Activated CD4-positive, alpha-beta T cell treated with anti-CD3 and anti-CD28 coated beads for 24 hours (primary cell): ENCODE results near the gene MYZAP.
"Not testable (repeated sequence)": the region's sequence is repeated elsewhere in the genome, so short reads cannot be mapped to it uniquely, and the experiment has no call there.

Experiments used
- DNase-seq, 2 donors: peaks; one replicate each; pipeline ENCODE4 v3.0.0-alpha.2; 2020; ENCODE audit warnings: low read depth in 2 of 2

The MYZAP gene

DNA sequence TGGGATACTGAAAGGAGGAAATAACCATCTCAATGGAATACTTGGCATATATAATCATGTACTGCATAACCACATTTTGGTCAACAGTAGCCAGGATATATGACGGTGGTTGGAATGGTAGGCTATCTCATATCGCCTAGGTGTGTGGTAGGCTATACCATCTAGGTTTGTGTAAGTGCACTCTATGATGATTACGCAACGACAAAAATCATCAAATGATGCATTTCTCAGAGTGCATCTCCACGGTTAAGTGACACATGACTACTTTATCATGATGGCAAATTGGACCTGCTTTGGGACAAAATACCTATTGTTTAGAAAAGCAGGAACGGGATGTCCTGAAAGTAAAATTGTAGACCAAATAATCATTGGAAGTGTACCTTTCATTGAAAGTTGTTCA, 2.8 kb downstream of the MYZAP start:
- no peak for DNase-seq

DNA sequence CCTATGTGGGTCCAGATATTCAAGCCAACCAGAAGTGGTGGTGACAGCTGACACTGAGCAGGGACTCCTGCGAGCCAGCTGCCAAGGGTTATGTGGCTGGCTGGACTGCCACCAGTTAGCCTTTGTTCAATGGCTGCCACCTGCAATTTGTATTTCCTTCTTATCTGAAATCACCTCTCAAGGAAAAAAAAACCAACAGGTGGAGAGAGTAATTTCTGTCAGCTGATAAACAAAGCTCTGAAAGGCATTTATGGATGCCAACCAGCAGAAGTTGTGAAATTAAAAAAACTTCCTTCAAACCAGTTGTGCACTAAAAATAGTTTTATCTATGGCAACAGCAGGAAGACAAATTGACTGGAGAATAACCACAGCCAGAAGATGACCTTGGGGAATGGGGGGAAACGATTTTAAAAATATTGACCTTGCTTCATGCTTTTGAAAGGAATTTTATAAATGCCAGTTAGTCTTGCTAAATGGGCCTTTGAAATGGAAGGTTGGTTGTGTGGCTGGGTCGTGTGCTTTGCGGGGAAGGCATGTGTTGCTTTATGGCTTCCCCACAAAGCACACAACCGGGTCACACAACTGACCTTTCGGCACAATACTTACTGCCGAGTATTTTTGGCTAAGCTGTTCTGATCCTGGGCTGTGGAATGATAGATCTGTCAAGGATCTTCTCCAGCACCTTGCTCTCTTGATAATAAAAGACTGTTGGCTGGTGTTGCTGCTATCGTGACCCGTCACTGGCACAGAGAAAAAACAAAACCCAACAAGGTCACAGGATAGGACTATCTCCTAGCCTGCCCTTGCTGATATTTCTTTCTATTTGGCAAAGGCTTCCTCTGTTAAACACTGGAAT, 3.5 kb downstream of the MYZAP start:
- no peak for DNase-seq

DNA sequence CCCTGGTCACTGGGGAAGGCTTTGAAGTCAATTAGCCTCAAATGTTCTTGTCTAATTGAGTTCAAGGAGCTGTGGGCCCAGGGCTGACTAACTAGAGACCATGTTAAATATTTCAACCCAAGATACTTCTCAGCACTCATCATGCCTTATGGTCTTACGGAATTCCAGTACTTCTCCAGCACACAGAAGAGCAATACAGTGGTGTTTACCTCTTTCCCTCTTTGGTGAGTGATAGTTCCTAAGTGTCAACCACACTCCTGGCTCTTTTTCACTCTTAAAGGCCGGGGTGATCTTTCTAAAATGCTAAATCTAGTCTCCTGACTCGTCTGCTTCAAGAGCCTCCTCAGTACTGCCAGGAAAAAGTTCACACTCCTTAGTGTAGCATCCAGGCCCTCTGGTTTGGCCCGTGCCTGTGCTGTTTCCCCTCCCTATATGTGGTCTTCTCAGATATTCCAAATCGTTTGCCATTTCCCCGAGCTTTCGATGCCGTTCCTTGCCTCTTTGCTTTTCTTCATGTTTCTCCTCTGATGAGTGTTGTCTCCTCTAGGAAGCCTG, 4.7 kb downstream of the MYZAP start:
- DNase-seq: no peak

DNA sequence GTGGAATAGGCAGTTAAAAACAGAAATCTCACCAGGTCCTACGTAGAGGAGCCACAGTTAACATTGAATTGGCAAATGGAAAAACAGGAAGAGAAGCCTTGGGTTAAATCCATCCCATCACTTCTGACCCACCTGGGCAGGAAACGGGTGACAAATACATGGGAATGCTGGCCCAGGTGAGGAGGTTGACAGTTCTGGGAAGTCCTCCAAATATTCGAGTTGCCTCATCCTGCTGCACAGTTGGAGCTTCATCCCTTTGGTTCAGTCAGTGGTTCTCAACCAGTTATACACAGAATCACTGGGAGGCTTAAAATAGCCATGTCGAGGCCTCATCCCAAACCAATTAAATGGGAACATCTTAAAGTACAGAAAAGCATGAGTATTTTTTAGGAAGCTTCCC, 5.3 kb downstream of the MYZAP start:
- DNase-seq: no peak

DNA sequence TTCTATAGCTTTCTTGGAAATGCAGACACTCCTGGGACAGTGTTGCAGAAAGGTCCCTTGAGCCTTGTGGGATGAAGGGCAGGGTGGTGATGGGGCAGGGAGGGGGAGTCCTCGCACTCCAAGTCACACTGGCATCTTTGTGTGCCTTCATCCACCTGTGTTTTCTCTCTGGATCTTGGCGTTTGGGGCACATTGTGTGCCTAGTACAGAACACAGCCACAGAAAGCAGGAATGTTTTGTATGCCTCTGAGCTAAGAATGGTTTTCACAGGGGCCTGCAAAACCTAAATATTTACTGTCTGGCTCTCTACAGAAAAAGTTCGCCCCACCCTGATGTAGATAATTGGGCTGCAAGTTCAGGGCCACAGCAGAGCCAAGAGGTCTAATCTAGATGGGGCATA, 5.7 kb downstream of the MYZAP start:
- DNase-seq: no peak

DNA sequence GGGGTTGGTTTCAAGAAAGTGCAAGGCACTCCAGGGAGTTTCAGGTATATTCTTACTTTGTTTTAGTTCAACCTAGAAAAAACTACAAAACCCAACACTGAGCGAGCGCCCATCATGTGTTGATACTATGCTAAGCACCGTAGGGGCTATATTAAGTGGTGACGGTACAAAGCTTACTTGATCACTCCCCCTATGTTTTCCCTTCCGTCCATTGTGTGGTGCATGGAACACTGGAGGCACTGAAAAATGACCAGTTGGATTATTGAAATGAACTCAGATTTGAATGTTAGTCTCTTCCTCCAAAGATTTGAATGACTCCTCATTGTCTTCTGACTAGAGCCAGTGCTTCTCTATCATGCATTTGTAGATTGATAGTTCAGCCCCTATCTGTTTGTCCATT, 6.6 kb downstream of the MYZAP start:
- no peak for DNase-seq

DNA sequence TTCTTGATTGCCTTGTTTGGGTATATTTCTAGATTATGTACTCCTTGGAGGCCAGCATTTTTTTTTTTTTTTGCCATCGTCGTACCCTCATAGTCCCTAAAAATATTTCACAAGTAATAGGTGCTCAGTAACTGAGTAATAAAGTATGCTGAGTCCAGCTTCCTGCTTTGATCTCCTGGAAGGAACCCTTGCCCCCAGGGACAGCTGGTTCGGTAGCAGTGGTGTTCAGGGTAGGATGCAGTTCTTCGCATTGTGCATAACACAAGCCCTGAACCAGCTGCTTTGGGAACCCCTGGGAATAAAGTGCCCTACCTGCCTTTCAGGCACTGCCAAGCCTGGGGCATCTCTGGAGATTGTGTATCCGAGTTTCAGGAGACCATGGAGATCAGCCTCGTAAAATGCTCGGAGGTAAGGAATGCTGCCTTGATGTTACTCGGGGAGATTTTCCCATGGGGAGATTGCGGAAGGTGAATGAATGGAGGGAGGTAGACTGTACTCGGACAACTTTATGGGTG, 7.6 kb downstream of the MYZAP start:
- DNase-seq: no peak

DNA sequence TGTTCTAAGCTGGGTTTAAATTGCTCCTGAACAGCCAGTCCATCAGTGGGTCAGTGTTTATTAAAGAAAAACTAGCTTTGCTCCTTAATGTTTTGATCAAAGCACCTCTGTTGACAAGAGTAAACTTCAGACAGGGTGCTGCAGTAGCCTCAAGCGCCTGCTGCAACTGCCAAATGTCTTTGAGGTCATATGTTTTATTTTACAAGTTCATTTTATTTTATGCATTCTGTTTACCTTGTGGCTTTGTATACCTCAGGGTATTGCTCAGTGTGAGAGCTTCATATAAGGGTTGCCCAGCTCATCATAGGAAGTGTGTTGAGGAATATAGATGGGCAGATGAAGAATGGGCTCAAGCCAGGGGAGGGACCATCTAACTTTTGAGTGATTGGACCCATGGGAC, 8.5 kb downstream of the MYZAP start:
- no peak for DNase-seq

DNA sequence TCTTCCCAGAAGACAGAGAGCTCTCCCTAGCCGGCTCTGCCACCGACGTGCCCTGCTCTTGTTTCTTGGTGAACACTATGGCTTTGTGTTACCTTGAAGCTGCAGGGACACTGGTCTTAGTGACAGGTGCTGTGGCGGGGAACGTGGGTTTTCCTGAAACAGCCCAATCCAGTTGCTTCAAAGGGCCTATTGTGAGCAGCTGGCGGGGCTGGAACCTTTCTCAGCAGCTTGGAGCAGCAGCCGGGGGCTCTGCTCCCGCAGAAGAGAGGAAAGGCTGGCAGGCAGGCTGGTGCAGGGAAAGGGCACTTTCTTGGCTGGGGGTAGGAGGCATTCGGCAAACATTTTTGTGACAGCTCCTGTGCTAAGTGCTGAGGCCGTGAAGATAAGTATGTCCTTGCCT, 12.8 kb downstream of the MYZAP start:
- DNase-seq: no peak

DNA sequence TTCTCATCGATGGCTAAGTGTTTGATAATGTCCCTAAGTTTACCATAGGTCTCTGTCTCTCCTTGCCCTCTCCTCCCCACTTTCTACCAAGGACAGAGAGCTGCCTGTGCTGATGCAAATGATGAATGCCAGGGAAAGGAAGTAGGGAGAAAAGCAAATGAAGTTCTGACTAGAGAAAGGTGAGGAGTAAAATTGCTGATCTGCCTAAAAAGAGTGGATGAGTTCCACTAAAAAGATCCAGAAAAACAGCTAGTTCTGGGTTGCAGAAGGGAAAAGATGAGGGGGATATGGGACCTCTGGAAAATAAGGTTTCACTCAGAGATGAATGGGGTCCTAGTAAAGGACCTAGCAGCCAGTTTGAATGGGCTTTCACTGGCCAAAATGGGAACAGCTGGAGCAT, 13.8 kb downstream of the MYZAP start:
- no peak for DNase-seq

DNA sequence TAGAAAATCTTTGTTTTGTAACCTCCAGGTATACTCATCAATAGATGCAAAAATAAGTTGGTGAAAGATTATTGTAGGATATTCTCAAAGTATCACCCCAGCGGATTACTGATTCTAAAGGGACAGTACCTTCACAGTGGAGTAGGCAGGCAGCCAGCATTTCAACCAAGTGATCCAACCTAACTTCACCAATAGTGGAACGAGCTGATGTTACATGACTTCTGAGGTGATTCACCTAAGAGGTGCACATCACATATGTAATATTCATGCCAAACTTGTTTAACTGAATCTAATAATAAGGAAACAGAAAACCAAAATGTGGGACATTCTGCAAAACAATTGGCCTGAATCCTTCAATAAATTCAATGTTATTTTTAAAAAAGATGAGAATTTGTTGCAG, 14.3 kb downstream of the MYZAP start:
- DNase-seq: no peak

DNA sequence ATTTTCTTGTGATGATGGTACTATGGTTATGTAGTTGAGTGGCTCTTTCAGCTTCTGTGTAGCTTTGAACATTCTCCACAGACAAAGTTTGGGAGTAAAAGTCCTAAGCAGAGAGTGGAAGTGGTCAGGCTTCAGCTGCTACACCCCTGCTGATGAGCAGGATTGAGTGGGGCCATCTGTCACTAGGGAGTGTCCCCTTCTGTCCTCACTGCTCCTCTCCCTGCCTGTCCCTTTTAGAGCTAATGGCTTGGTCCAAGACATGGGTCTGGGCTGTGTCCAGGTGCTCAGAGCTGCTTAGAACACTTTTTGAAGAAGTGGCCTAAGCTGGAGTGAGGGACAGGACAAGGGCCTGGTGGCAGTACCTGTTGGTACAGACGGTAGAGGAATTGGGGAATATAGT, 15.1 kb downstream of the MYZAP start:
- no peak for DNase-seq

DNA sequence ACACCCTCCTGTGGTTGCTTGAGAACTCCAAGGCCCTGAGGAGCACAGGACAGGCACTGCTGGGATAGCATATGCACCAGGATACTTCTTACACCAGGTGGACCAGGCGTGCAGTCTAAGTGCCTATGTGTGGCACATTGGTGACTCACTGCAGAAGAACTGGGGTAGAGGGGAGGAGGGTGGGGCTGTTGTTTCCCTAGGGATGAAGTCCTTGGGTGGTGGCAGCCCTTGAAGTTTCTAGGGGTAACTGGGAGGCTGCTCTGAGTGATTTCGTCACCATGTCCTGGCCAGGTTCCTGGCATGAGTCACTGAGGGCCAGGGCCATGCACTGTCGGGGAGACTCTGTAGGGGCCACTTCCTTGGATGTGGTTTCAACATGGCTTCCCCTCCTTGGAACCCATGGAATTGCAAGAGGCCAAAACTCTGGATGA, 15.9 kb downstream of the MYZAP start:
- no peak for DNase-seq

DNA sequence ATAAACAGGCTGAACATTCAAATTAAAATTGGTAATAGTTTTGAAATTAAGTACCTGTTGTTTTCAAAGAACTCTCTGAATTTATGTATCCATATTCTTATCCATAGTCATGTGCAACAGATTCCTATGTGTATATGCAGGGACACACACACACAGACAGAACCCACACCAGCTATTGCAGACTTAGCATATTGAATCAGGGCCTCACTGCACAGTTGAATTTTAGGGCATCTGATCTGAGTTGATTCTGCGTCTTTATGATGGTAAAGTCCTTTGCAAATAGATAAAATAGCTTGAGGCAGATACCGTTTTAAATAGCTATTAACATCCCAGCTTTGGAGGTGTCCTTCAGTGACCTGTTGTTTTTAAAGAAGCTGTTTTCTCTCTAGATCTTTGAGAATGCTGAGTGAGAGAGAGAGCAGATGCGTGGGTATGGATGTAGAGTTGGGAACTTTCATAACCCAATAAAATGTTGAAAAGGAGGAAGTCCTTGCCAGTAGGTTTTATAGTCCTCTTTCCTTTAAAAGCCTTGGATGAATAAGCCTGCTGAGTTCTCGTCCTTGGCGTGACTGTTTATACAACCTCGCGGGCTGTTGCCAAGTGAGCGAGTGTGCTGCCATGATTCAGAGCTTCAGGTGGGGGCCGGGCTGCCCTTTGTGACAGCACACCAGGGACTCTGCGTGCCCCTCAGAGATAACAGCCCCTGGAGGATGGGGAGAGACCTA, 18.3 kb downstream of the MYZAP start:
- no peak for DNase-seq

DNA sequence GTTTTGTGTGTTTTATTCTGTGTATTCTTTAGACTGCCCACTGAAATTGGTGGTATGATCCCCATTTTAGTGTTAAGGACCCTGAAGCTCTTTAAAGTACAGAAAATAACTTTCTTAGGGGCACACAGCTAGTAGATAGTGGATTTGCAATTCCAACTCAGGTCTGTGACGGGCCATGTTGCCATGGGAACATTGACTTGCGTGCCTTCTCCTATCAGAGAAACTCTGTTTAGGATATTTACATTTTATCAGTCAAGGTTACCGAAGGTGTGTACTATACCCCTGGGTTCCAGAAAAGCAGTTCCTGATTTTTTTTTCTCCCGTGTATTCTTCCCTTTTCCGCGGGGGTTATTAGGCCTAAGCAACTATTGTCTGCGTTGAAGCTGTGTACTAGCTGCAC, 19.4 kb downstream of the MYZAP start:
- no peak for DNase-seq

DNA sequence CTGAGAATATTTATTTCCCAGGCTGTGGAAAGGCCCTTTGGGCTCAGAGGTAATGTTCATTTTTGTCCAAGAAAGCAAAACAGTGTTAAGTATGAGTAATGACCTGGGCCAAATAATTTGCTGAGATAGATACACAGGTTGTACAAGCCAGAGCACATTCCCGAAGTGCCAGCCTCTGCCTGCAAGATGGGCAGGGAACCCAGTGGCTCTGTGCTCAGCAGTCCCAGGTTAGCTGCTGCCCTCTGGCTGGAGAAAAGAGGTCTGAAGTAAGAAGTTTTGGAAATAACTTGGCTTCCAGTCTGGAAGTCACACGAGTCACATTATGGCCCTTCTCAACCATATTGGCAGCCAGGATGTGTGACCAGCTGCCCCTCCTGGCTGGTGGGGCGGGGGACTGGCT, 20.2 kb downstream of the MYZAP start:
- DNase-seq: no peak

DNA sequence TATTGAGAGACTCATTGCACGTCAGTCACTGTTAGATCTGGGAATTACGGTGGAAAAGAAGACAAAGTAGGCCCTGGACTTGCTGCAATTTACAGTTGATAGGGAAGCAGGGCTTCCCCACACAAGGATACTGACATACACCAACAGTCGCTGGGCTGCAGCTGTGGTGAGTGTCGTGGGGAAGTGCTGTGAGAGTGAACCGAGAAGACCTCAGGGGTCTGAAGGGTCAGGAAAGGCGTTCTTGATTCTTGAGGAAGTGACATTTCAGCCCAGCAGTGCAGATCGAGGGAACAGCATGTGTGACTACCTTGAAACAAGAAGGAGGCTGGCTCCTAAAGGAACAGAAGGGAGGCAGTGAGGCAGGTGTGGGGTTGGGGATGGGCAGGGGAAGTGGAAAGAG, 22.5 kb downstream of the MYZAP start:
- DNase-seq: no peak

DNA sequence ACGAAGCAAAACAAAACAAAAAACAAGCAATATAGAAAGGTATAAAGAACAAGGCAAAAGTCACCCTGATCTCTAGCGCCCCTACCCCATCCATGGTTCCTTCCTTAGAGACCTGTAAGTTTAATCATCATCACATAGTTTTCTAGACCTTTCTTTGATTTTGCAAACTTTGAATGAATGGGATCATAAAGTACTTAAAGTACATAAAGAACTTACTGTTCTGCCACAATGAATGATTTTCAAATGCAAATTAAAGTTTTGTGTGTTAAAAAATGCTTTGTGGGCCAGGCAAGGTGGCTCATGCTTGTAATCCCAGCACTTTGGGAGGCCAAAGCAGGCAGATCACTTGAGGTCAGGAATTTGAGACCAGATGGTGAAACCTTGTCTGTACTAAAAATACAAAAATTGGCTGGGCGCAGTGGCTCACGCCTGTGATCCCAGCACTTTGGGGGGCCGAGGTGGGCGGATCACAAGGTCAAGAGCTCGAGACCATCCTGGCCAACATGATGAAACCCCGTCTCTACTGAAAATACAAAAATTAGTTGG, 24.3 kb downstream of the MYZAP start:
- DNase-seq: not testable (repeated sequence)

DNA sequence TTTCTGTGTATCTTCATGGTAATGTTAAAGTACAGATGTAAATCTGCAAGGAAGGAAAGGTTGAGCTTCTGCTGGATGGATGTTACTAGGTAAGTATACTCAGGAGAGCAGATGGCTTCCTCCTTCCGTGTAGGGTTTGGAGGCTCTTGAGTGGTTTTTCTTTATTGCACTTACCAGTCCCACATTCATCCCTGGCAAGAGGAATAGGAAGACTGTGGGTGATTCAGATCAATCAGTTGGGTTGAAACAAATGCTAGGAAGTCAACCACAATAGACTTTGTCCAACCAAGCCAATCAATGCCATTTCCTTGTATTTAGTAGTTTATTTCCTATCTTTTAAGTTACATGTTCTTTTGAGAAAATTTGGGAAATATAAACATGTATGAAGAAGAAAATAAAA, 26.6 kb downstream of the MYZAP start:
- DNase-seq: no peak

DNA sequence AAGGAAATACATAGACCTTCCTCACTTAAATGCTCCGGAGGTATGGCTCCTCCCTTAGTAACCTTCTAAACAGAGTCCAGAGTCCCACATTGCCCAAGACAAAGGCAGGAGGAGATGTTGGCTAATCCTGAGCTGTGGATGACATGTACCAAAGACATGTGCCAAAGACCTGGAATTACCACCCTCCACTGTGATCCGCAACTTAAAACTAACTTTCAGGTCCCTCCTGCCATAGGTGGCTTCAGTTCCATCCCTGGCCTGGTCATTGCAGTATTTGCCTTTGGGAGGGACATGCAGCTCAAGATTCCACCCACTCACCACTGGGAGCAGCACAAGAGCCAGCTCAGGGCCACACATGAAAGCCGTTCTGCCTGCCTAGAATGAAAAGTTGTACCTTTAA, 28.0 kb downstream of the MYZAP start:
- DNase-seq: no peak

DNA sequence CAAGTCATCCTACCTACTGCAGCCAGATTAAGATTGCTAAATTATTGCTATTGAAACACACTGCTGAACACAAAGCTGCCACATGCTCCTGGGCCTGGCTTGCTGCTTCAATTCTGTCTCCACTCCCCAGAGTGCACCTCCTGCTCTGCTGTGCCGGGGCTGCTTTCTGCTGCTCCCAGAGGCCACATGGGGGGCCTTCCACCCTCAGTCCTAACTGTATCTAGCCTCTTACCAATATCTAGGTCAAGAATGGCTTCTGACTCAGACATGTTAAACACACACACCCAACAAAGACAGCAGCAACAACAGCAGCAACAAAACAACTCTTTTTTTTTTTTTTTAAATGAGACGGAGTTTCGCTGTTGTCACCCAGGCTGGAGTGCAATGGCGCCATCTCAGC, 33.0 kb downstream of the MYZAP start:
- no peak for DNase-seq

DNA sequence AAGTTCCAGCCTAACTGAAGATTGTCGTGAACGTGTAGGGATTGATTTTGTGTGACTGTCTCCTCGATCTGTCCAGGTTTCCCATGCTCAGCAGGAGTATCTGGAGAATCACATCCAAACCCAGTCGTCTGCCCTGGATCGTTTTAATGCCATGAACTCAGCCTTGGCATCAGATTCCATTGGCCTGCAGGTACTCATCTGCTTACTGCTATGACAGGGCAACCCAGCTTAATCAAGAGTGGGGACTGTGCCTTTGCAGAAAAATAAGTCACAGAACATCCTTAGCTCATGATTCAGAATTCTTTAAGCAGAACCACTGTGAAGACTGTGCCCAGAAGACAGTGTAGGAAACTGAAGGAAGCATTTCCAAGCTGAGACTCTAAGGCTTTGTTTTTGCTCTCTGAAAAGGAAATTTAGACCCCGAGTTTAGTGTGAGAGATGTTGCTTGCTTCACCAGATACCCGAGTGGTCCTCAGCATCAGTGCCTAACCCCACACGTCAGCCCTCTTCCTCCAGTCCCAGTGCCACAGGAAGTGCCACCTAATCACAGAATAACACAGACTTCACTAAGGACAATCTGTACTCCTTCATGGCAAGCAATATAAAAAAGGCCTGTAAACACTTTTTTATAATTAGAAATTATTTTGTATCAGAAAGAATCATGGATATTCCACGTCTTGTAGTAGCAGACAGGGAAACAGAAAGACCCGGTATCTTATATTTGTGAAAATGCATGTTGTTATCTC, 34.2 kb downstream of the MYZAP start:
- DNase-seq: no peak
